Stimulated activated CD8-positive, alpha-beta memory T cell treated with anti-CD3 and anti-CD28 coated beads, Interleukin-15, amount 100 ng/mL, for 1 hour (primary cell): ENCODE data around the gene SMIM12.

Source experiments
- DNase-seq: peaks from one replicate; pipeline ENCODE4 v3.0.0-alpha.2; 2020; ENCODE audit warnings: low read depth

SMIM12 gene

GRCh38 chr1:34872133-34872503 is 12.6 kb upstream of the SMIM12 start:
- DNase-seq, result no peak

GRCh38 chr1:34871443-34872132 is 12.0 kb upstream of the SMIM12 start:
- DNase-seq, result no peak

DNA sequence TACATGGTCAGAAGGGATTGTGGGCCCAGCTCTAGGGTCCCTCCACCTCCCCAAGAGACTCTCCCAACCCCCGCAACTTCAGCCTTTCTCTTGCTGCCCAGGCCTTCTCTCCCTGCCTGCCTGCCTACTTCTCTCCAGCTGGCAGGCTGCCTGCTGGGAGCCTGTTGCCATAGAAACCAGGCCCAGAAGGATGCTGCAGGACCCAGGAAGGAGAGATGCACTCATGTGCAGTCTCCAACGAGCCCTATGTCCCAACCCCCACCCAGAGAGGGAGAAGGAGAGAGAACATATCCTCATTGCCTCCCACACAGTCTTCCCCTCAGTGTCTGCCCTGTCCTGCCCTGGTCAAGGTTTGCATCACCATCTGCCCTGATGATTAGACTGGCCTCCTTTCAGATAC is 10.8 kb upstream of the SMIM12 start:
- DNase-seq, result no peak

- no peak for DNase-seq
Measured at GRCh38 chr1:34869760-34870159, 10.2 kb upstream of the SMIM12 start.

GRCh38 chr1:34868230-34869049 is 8.9 kb upstream of the SMIM12 start:
- no peak for DNase-seq

- DNase-seq, result no peak
Measured at GRCh38 chr1:34867415-34867814, 7.9 kb upstream of the SMIM12 start.

GRCh38 chr1:34866762-34867109 is 7.2 kb upstream of the SMIM12 start:
- no peak for DNase-seq

DNA sequence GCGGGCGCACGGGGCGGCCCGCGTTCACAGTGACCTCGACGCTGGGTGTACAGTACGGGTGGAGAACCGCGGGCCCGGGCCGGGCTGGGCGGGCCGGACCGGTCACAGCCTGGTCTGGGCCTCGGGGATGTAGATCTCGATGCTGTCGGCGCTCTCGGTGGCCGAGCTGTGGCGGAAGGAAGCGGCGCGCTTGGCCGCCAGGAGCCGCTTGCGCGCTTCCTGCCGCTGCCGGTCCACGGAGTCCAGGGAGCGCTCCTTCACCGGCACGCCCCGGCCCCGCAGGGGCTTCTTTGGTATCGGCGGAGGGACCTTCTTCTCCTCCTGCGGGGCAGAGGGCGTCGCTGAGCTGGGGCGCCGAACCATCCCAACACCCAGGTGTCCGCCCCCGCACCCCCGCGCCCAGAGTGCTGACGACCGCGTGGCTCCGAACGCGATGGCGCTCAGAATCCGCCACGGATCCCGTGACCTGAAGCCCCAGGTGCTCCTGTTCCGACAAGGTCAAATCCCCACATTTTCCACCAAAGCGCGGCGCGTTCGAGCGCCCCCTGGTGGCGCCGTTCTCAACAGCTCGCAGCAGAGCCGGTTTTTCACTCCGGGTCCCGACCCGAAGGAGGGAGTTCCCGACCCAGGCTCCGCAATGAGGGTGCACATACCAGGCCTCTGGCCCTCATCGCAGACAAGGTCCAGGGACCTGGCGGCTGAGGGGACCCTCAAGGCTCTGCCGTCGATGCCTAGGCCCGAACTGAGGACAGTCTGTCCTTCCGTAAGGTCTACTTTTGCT is 6.6 kb upstream of the SMIM12 start:
- peak; percentile 92 for DNase-seq

GRCh38 chr1:34865573-34865972 is 6.0 kb upstream of the SMIM12 start:
- DNase-seq, result no peak

DNA sequence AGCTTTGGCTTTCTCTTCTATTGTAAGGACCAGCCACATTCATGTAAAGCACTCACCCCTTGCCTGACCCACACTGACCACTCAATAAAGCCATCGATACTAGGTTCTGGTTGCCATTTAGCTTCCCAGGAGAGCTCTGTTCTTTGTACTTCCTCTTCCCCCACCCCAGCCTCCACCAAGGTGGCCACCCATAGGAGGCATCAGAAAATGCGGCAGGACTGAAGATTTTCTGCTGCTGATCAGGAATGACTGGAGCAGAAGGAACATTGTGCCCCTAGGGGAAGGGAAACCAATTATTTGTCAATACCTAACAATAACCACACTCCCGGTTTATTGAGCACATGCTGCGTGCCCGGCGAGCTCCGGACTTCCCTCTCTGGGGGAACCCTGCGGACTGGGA is 5.2 kb upstream of the SMIM12 start:
- DNase-seq, result no peak

- no peak for DNase-seq
Measured at GRCh38 chr1:34863501-34863900, 4.0 kb upstream of the SMIM12 start.

DNA sequence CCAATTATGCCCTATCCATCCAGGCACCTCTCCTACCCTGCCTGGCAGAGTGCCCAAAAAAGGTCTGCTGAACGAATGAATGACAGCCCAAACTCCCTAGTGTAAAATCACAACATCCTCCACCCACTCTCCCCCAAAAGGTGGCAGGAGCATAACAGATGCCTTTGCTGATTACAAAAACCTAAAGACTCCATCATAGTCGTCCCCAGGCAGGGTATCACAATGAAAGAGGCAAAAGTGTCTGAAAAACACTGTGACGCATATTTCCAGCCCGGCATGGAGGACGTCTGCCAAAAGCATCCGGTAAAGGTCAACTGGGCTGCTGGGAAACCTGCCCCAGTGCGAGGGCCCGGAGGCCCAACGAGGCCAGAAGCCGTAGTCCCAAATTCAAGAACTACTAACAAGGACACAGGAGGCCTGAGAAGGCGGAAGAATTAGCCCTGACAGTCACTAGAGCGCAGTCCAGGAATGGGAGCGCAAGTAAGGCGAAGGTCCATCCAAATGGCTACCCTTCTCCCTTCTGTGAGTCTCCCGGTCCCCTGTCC is 576 bp downstream of the SMIM12 start:
- DNase-seq, result no peak

DNA sequence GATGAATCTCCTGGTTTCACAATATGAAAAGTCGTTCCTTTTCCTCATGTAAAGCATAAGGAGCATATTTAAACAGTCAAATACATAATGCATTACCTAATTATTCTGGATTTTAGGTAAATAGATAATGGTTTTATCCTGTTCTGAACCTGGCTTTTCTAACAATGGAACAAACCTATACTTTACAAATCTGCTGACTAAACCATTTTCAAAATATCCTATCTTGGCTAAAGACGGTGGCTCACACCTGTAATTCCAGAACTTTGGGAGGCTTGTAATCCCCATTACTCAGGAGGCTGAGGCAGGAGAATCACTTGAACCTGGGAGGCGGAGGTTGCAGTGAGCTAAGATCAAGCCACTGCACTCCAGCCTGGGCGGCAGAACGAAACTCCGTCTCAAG is 2.9 kb downstream of the SMIM12 start:
- no peak for DNase-seq

- DNase-seq, result peak; percentile 76
Measured at GRCh38 chr1:34852677-34853217, 6.8 kb downstream of the SMIM12 start.

GRCh38 chr1:34851431-34852105 is 8.0 kb downstream of the SMIM12 start:
- no peak for DNase-seq

DNA sequence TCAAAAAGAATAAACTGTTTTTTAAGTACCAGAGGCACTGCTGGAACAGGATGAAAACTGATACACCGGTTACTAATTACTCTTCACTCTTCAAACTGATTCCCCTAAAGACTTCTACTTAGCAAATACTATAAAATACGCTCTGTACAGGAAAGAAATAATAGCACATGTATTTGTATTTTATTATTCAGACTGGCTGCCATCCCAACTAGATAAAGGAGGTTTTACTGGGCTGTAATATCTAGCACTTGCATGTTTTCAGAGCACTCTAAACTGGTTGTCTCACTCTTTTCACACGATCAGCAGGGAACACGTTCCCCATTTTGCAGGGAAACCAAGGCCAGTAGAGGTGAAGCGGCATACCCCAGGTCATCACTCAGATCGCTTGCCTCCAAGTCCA is 9.2 kb downstream of the SMIM12 start:
- DNase-seq, result no peak

DNA sequence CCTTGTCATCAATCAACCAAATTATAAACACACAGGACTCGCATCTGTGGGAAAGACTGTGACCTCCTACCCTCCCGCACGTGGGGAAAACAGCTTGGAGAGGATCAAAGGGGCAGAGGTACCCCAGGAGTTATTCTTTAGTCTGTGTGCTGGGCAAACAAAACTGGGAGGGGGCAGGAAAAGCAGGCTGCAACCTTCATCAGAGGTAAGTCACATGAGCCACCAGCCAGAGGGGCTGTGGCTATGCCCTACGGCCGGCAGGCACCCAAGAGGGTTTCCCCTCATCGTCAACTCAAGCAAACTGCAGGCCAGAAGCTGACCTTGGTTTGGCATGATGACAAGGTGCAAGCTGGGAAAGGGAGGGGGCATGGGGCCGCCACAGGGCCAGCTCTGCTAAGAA is 12.5 kb downstream of the SMIM12 start:
- no peak for DNase-seq

GRCh38 chr1:34846265-34846664 is 13.3 kb downstream of the SMIM12 start:
- no peak for DNase-seq

DNA sequence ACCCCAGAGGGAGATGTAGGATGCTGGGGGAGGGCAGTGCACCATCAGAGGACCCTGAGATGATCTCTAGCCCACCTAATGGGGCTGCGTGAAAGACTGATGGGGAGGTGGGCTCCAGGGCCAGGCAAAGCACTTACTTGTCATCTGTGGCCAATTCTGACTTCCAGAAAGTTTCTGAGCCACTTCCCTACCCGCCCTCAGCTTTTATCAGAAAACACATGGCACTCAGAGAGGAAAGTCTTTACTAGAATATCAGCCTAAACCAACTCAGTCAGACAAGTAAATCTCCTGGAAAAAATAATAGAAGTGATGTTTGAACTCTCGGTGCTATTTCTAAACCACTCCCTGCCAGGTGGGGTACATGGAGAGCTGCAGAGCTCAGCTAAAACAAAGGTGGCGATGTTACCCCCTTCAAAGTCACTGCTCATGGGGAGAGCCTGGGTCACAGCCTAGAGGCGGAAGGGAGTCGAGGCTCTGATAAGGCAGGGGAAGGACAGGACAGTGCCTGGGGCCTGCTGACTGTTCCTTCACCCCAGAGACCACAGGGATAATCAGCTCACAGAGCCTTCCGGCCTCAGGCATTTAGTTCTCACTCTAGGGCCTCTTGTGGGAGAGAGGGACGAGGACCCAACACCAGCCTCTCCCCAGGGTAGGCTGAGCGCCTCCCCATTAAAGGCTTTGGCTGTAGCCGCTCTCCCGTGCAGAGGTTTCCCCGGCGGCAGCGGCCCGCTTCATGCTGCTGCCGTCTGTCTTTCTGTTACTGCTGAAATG is 14.2 kb downstream of the SMIM12 start:
- no peak for DNase-seq

DNA sequence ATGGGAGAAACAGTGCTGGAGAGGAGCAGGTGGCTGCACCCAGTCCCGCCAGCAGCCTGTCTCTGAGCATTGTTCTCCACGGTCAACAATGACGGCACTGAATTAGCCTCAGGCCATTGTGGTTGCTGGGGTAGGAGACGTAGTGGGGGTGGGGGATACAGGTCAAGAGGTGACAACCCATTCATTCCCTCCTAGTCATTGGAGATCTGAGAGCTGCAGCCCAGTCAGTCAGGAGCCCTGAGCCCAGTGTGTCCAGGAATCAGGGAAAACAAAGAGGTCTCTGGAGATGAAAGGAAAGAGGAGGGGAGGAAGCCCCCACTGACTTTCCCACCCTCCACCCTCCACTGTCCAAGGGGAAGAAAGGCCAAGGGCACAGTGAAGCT is 15.3 kb downstream of the SMIM12 start:
- DNase-seq, result no peak
